ENCODE results near the gene MEGF11.

The MEGF11 gene

GRCh38 chr15:66133247-66133885 is 120.2 kb downstream of the MEGF11 start:
- Histone ChIP-seq H3K9me3 (ENCODE audit: control insufficient read depth, low read length) (no peaks in the 10 kb centered on the region), H3K4me1 (ENCODE audit: control insufficient read depth, insufficient read depth, low read length) (no peaks in the 10 kb centered on the region), H3K36me3 (ENCODE audit: control insufficient read depth, insufficient read depth, low read length, severe bottlenecking) (no peaks in the 10 kb centered on the region), H3K4me3 (ENCODE audit: low read length) (no peak overlapping the region), H3K9ac (ENCODE audit: low read length) (no peak overlapping the region), H3K27me3 (replicated peaks; ENCODE audit: control insufficient read depth, insufficient read depth, low read length) (peaks cover 73% of the 10 kb centered on the region)
- DNase-seq (ENCODE audit: low read depth): no peak

GRCh38 chr15:66132251-66132816 is 121.2 kb downstream of the MEGF11 start:
- H3K9me3 ChIP-seq (ENCODE audit: control insufficient read depth, low read length): no peaks in the 10 kb centered on the region
- no peaks in the 10 kb centered on the region for H3K4me1 ChIP-seq (ENCODE audit: control insufficient read depth, insufficient read depth, low read length)
- H3K27me3 ChIP-seq (replicated peaks; ENCODE audit: control insufficient read depth, insufficient read depth, low read length): peaks cover 80% of the 10 kb centered on the region
- no peaks in the 10 kb centered on the region for H3K36me3 ChIP-seq (ENCODE audit: control insufficient read depth, insufficient read depth, low read length, severe bottlenecking)
- no peak for DNase-seq (ENCODE audit: low read depth)
- H3K9ac ChIP-seq (ENCODE audit: low read length): no peak overlapping the region
- no peak overlapping the region for H3K4me3 ChIP-seq (ENCODE audit: low read length)

- H3K27me3 ChIP-seq (replicated peaks; ENCODE audit: control insufficient read depth, insufficient read depth, low read length): peaks cover 83% of the 10 kb centered on the region
- no peak overlapping the region for H3K9ac ChIP-seq (ENCODE audit: low read length)
- no peaks in the 10 kb centered on the region for H3K36me3 ChIP-seq (ENCODE audit: control insufficient read depth, insufficient read depth, low read length, severe bottlenecking)
- H3K4me3 ChIP-seq (ENCODE audit: low read length): no peak overlapping the region
- H3K4me1 ChIP-seq (ENCODE audit: control insufficient read depth, insufficient read depth, low read length): no peaks in the 10 kb centered on the region
- DNase-seq (ENCODE audit: low read depth): no peak
- H3K9me3 ChIP-seq (ENCODE audit: control insufficient read depth, low read length): no peaks in the 10 kb centered on the region
Measured at GRCh38 chr15:66131831-66132230, 121.7 kb downstream of the MEGF11 start.

GRCh38 chr15:66131200-66131599 is 122.3 kb downstream of the MEGF11 start:
- no peak for DNase-seq (ENCODE audit: low read depth)
- H3K9me3 ChIP-seq (ENCODE audit: control insufficient read depth, low read length): no peaks in the 10 kb centered on the region
- no peak overlapping the region for H3K4me3 ChIP-seq (ENCODE audit: low read length)
- H3K36me3 ChIP-seq (ENCODE audit: control insufficient read depth, insufficient read depth, low read length, severe bottlenecking): no peaks in the 10 kb centered on the region
- H3K4me1 ChIP-seq (ENCODE audit: control insufficient read depth, insufficient read depth, low read length): no peaks in the 10 kb centered on the region
- peaks cover 87% of the 10 kb centered on the region for H3K27me3 ChIP-seq (replicated peaks; ENCODE audit: control insufficient read depth, insufficient read depth, low read length)
- H3K9ac ChIP-seq (ENCODE audit: low read length): no peak overlapping the region

- no peak for DNase-seq (ENCODE audit: low read depth)
- Histone ChIP-seq H3K9ac (ENCODE audit: low read length) (no peak overlapping the region), H3K9me3 (ENCODE audit: control insufficient read depth, low read length) (no peaks in the 10 kb centered on the region), H3K4me3 (ENCODE audit: low read length) (no peak overlapping the region), H3K4me1 (ENCODE audit: control insufficient read depth, insufficient read depth, low read length) (no peaks in the 10 kb centered on the region), H3K27me3 (replicated peaks; ENCODE audit: control insufficient read depth, insufficient read depth, low read length) (peaks cover 87% of the 10 kb centered on the region), H3K36me3 (ENCODE audit: control insufficient read depth, insufficient read depth, low read length, severe bottlenecking) (no peaks in the 10 kb centered on the region)
Measured at GRCh38 chr15:66130496-66131034, 123.0 kb downstream of the MEGF11 start.

GRCh38 chr15:66129586-66129985 is 124.0 kb downstream of the MEGF11 start:
- Histone ChIP-seq H3K4me3 (ENCODE audit: low read length) (no peak overlapping the region), H3K27me3 (replicated peaks; ENCODE audit: control insufficient read depth, insufficient read depth, low read length) (peaks cover 87% of the 10 kb centered on the region)

GRCh38 chr15:66128116-66128680 is 125.4 kb downstream of the MEGF11 start:
- no peak for DNase-seq (ENCODE audit: low read depth)
- Histone ChIP-seq H3K4me3 (ENCODE audit: low read length) (no peak overlapping the region), H3K4me1 (ENCODE audit: control insufficient read depth, insufficient read depth, low read length) (no peaks in the 10 kb centered on the region), H3K9me3 (ENCODE audit: control insufficient read depth, low read length) (no peaks in the 10 kb centered on the region), H3K36me3 (ENCODE audit: control insufficient read depth, insufficient read depth, low read length, severe bottlenecking) (no peaks in the 10 kb centered on the region), H3K9ac (ENCODE audit: low read length) (no peak overlapping the region), H3K27me3 (replicated peaks; ENCODE audit: control insufficient read depth, insufficient read depth, low read length) (peaks cover 91% of the 10 kb centered on the region)

More at GRCh38 chr15:66129586-66129985, 124.0 kb downstream of the MEGF11 start:
- Histone ChIP-seq H3K36me3 (ENCODE audit: control insufficient read depth, insufficient read depth, low read length, severe bottlenecking) (no peaks in the 10 kb centered on the region), H3K9ac (ENCODE audit: low read length) (no peak overlapping the region), H3K9me3 (ENCODE audit: control insufficient read depth, low read length) (no peaks in the 10 kb centered on the region), H3K4me1 (ENCODE audit: control insufficient read depth, insufficient read depth, low read length) (no peaks in the 10 kb centered on the region)
- no peak for DNase-seq (ENCODE audit: low read depth)

GRCh38 chr15:66126456-66126855 is 127.1 kb downstream of the MEGF11 start:
- H3K9me3 ChIP-seq (ENCODE audit: control insufficient read depth, low read length): no peaks in the 10 kb centered on the region
- no peak for DNase-seq (ENCODE audit: low read depth)
- H3K36me3 ChIP-seq (ENCODE audit: control insufficient read depth, insufficient read depth, low read length, severe bottlenecking): no peaks in the 10 kb centered on the region
- no peak overlapping the region for H3K9ac ChIP-seq (ENCODE audit: low read length)
- H3K4me1 ChIP-seq (ENCODE audit: control insufficient read depth, insufficient read depth, low read length): no peaks in the 10 kb centered on the region
- H3K27me3 ChIP-seq (replicated peaks; ENCODE audit: control insufficient read depth, insufficient read depth, low read length): peaks cover 82% of the 10 kb centered on the region
- no peak overlapping the region for H3K4me3 ChIP-seq (ENCODE audit: low read length)

GRCh38 chr15:66126031-66126441 is 127.5 kb downstream of the MEGF11 start:
- DNase-seq (ENCODE audit: low read depth): no peak
- H3K4me1 ChIP-seq (ENCODE audit: control insufficient read depth, insufficient read depth, low read length): no peaks in the 10 kb centered on the region
- H3K36me3 ChIP-seq (ENCODE audit: control insufficient read depth, insufficient read depth, low read length, severe bottlenecking): no peaks in the 10 kb centered on the region
- no peak overlapping the region for H3K4me3 ChIP-seq (ENCODE audit: low read length)
- H3K27me3 ChIP-seq (replicated peaks; ENCODE audit: control insufficient read depth, insufficient read depth, low read length): peaks cover 80% of the 10 kb centered on the region
- no peaks in the 10 kb centered on the region for H3K9me3 ChIP-seq (ENCODE audit: control insufficient read depth, low read length)
- H3K9ac ChIP-seq (ENCODE audit: low read length): no peak overlapping the region

- DNase-seq (ENCODE audit: low read depth): no peak
- Histone ChIP-seq H3K9ac (ENCODE audit: low read length) (no peak overlapping the region), H3K4me3 (ENCODE audit: low read length) (no peak overlapping the region), H3K4me1 (ENCODE audit: control insufficient read depth, insufficient read depth, low read length) (no peaks in the 10 kb centered on the region), H3K36me3 (ENCODE audit: control insufficient read depth, insufficient read depth, low read length, severe bottlenecking) (no peaks in the 10 kb centered on the region), H3K27me3 (replicated peaks; ENCODE audit: control insufficient read depth, insufficient read depth, low read length) (peaks cover 78% of the 10 kb centered on the region), H3K9me3 (ENCODE audit: control insufficient read depth, low read length) (no peaks in the 10 kb centered on the region)
Measured at GRCh38 chr15:66124651-66125050, 128.9 kb downstream of the MEGF11 start.

GRCh38 chr15:66123799-66124198 is 129.8 kb downstream of the MEGF11 start:
- peaks cover 79% of the 10 kb centered on the region for H3K27me3 ChIP-seq (replicated peaks; ENCODE audit: control insufficient read depth, insufficient read depth, low read length)
- H3K4me1 ChIP-seq (ENCODE audit: control insufficient read depth, insufficient read depth, low read length): no peaks in the 10 kb centered on the region
- DNase-seq (ENCODE audit: low read depth): no peak
- H3K9me3 ChIP-seq (ENCODE audit: control insufficient read depth, low read length): no peaks in the 10 kb centered on the region
- H3K9ac ChIP-seq (ENCODE audit: low read length): no peak overlapping the region
- H3K4me3 ChIP-seq (ENCODE audit: low read length): no peak overlapping the region
- H3K36me3 ChIP-seq (ENCODE audit: control insufficient read depth, insufficient read depth, low read length, severe bottlenecking): no peaks in the 10 kb centered on the region
